Measurements from ENCODE around the gene CNGA2.

CNGA2 gene

DNA sequence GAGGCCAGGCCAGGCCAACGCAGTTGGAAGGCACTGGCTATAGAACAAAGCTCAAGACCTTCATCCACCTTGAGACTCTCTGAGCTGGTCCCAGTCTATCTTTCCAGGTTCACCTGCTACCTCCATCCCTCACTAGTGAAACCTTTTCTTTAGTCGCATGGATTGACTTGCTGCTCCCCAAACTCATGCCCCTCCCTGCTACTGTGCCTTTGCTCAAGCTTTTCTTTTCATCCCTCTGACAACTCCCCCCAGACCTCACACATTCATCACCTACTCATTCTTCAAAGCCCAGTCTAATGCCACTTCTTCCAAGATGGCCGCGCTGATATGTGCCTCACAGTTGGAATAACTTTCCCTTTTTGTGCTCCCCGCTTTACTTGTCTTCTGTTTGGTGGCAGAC, 58.0 kb downstream of the CNGA2 start:
- Histone ChIP-seq H3K27me3 (ENCODE audit: insufficient read depth, low read length, poor library complexity) (no peaks in the 10 kb centered on the region), H3K4me2 (ENCODE audit: insufficient read depth, low read length) (no peak overlapping the region), H4K20me1 (ENCODE audit: insufficient read depth, low read length) (no peaks in the 10 kb centered on the region), H3K9me3 (ENCODE audit: insufficient read depth, low read length, severe bottlenecking) (no peaks in the 10 kb centered on the region), H3K9ac (ENCODE audit: low read depth, low read length) (no peak overlapping the region), H3K4me3 (ENCODE audit: low read depth in 1 of 2, low read length in 2 of 2) (no peak overlapping the region), H2AFZ (ENCODE audit: low read depth, low read length) (no peak overlapping the region), H3K79me2 (ENCODE audit: insufficient read depth, low read length) (no peaks in the 10 kb centered on the region), H3K27ac (ENCODE audit: low read length) (no peak overlapping the region), H3K4me1 (ENCODE audit: insufficient read depth, low read length) (no peaks in the 10 kb centered on the region), H3K36me3 (ENCODE audit: insufficient read depth, low read length) (no peaks in the 10 kb centered on the region)
- TF ChIP-seq, protein P1, sequence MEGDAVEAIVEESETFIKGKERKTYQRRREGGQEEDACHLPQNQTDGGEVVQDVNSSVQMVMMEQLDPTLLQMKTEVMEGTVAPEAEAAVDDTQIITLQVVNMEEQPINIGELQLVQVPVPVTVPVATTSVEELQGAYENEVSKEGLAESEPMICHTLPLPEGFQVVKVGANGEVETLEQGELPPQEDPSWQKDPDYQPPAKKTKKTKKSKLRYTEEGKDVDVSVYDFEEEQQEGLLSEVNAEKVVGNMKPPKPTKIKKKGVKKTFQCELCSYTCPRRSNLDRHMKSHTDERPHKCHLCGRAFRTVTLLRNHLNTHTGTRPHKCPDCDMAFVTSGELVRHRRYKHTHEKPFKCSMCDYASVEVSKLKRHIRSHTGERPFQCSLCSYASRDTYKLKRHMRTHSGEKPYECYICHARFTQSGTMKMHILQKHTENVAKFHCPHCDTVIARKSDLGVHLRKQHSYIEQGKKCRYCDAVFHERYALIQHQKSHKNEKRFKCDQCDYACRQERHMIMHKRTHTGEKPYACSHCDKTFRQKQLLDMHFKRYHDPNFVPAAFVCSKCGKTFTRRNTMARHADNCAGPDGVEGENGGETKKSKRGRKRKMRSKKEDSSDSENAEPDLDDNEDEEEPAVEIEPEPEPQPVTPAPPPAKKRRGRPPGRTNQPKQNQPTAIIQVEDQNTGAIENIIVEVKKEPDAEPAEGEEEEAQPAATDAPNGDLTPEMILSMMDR (IDR thresholded peaks at IDR 0.05; ENCODE audit: borderline replicate concordance, extremely low read depth, low read length, poor library complexity, severe bottlenecking) = no peak
- TF ChIP-seq EZH2 (IDR thresholded peaks at IDR 0.05; ENCODE audit: borderline replicate concordance, low read depth, low read length, severe bottlenecking) = no peak
- ATAC-seq (ENCODE audit: insufficient read depth, low read depth) (no peak), DNase-seq (no peak)

DNA sequence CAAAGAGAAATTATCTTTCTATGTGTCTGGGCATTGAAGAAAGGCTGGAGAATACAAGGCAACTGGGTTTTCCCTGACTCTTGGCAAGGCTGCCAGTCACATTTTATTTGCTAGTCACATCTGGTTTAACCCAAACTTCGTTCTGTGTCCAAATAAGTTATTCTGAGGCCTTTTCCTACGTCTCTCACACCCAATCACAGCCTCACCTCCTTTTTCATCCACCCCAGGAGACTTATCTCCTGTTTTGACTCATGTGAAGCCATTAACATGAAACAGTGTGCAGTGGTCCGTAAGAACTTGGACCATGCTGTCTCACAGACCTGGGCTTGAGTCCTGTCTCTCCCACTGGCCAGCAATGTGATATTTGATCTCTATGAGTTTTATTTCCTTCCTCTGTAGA, 59.3 kb downstream of the CNGA2 start:
- no peaks in the 10 kb centered on the region for H3K9me3 ChIP-seq (ENCODE audit: insufficient read depth, low read length, severe bottlenecking)
- H3K27me3 ChIP-seq (ENCODE audit: insufficient read depth, low read length, poor library complexity) = no peaks in the 10 kb centered on the region
- no peak for DNase-seq
- no peak overlapping the region for H3K27ac ChIP-seq (ENCODE audit: low read length)
- no peaks in the 10 kb centered on the region for H3K4me1 ChIP-seq (ENCODE audit: insufficient read depth, low read length)
- no peaks in the 10 kb centered on the region for H3K36me3 ChIP-seq (ENCODE audit: insufficient read depth, low read length)
- no peak overlapping the region for H3K9ac ChIP-seq (ENCODE audit: low read depth, low read length)
- no peak overlapping the region for H3K4me3 ChIP-seq (ENCODE audit: low read depth in 1 of 2, low read length in 2 of 2)
- TF ChIP-seq, protein P1 (IDR thresholded peaks at IDR 0.05; ENCODE audit: borderline replicate concordance, extremely low read depth, low read length, poor library complexity, severe bottlenecking) = no peak
- TF ChIP-seq EZH2 (IDR thresholded peaks at IDR 0.05; ENCODE audit: borderline replicate concordance, low read depth, low read length, severe bottlenecking) = no peak
- no peaks in the 10 kb centered on the region for H4K20me1 ChIP-seq (ENCODE audit: insufficient read depth, low read length)
- H3K4me2 ChIP-seq (ENCODE audit: insufficient read depth, low read length) = no peak overlapping the region
- ATAC-seq (ENCODE audit: insufficient read depth, low read depth) = no peak
- no peaks in the 10 kb centered on the region for H3K79me2 ChIP-seq (ENCODE audit: insufficient read depth, low read length)
- H2AFZ ChIP-seq (ENCODE audit: low read depth, low read length) = no peak overlapping the region
